ENCODE measurements around the gene AKT1.
"Not testable (repeated sequence)": the region's sequence is repeated elsewhere in the genome, so short reads cannot be mapped to it uniquely, and the experiment has no call there.

Gene AKT1

GRCh38 chr14:104731320-104732294 lies 63.9 kb downstream of the AKT1 start:
- H3K36me3 ChIP-seq (ENCODE audit: control insufficient read depth, insufficient read depth, low read length): no peaks in the 10 kb centered on the region
- H3K27ac ChIP-seq (ENCODE audit: low read depth, low read length, severe bottlenecking): no peak overlapping the region
- 89 to 90% methylated on average over 13 to 14 of the region's 18 CpGs for WGBS, 2 experiments (ENCODE audit: insufficient coverage in 2 of 2)
- H3K9me3 ChIP-seq (ENCODE audit: control insufficient read depth, low read length): no peaks in the 10 kb centered on the region
- H3K4me3 ChIP-seq (ENCODE audit: extremely low read depth, insufficient read depth, low read length, poor library complexity, severe bottlenecking): no peak overlapping the region
- H3K4me1 ChIP-seq (ENCODE audit: control insufficient read depth, insufficient read depth, low read length, poor library complexity, severe bottlenecking): peaks cover 13% of the 10 kb centered on the region

GRCh38 chr14:104730487-104730886 lies 65.1 kb downstream of the AKT1 start:
- H3K36me3 ChIP-seq (ENCODE audit: control insufficient read depth, insufficient read depth, low read length): no peaks in the 10 kb centered on the region
- no peak overlapping the region for H3K27ac ChIP-seq (ENCODE audit: low read depth, low read length, severe bottlenecking)
- WGBS, 2 experiments (ENCODE audit: insufficient coverage in 2 of 2): 100% methylated on average over 1 of the region's 5 CpGs
- H3K4me1 ChIP-seq (ENCODE audit: control insufficient read depth, insufficient read depth, low read length, poor library complexity, severe bottlenecking): peaks cover 2% of the 10 kb centered on the region
- H3K9me3 ChIP-seq (ENCODE audit: control insufficient read depth, low read length): no peaks in the 10 kb centered on the region
- no peak overlapping the region for H3K4me3 ChIP-seq (ENCODE audit: extremely low read depth, insufficient read depth, low read length, poor library complexity, severe bottlenecking)

GRCh38 chr14:104729835-104730181 lies 65.7 kb downstream of the AKT1 start:
- WGBS, 2 experiments (ENCODE audit: insufficient coverage in 2 of 2): 81 to 91% methylated on average over 3 to 6 of the region's 16 CpGs
- H3K4me1 ChIP-seq (ENCODE audit: control insufficient read depth, insufficient read depth, low read length, poor library complexity, severe bottlenecking): peaks cover 7% of the 10 kb centered on the region
- no peaks in the 10 kb centered on the region for H3K9me3 ChIP-seq (ENCODE audit: control insufficient read depth, low read length)
- H3K27ac ChIP-seq (ENCODE audit: low read depth, low read length, severe bottlenecking): no peak overlapping the region
- no peak overlapping the region for H3K4me3 ChIP-seq (ENCODE audit: extremely low read depth, insufficient read depth, low read length, poor library complexity, severe bottlenecking)
- no peaks in the 10 kb centered on the region for H3K36me3 ChIP-seq (ENCODE audit: control insufficient read depth, insufficient read depth, low read length)

GRCh38 chr14:104729176-104729834 lies 66.2 kb downstream of the AKT1 start:
- not testable (repeated sequence) for H3K27ac ChIP-seq (ENCODE audit: low read depth, low read length, severe bottlenecking); H3K9me3 ChIP-seq (ENCODE audit: control insufficient read depth, low read length); H3K36me3 ChIP-seq (ENCODE audit: control insufficient read depth, insufficient read depth, low read length); H3K4me3 ChIP-seq (ENCODE audit: extremely low read depth, insufficient read depth, low read length, poor library complexity, severe bottlenecking); H3K4me1 ChIP-seq (ENCODE audit: control insufficient read depth, insufficient read depth, low read length, poor library complexity, severe bottlenecking)
- 94 to 96% methylated on average over 6 to 14 of the region's 73 CpGs for WGBS, 2 experiments (ENCODE audit: insufficient coverage in 2 of 2)

GRCh38 chr14:104728631-104729030 lies 66.9 kb downstream of the AKT1 start:
- Histone ChIP-seq H3K36me3 (ENCODE audit: control insufficient read depth, insufficient read depth, low read length) (no peaks in the 10 kb centered on the region), H3K27ac (ENCODE audit: low read depth, low read length, severe bottlenecking) (no peak overlapping the region), H3K4me1 (ENCODE audit: control insufficient read depth, insufficient read depth, low read length, poor library complexity, severe bottlenecking) (peaks cover 8% of the 10 kb centered on the region), H3K9me3 (ENCODE audit: control insufficient read depth, low read length) (no peaks in the 10 kb centered on the region), H3K4me3 (ENCODE audit: extremely low read depth, insufficient read depth, low read length, poor library complexity, severe bottlenecking) (no peak overlapping the region)
- WGBS, 2 experiments (ENCODE audit: insufficient coverage in 2 of 2): 90 to 95% methylated on average over 14 to 16 of the region's 17 CpGs

GRCh38 chr14:104726600-104727451 lies 68.7 kb downstream of the AKT1 start:
- H3K27ac ChIP-seq (ENCODE audit: low read depth, low read length, severe bottlenecking): no peak overlapping the region
- H3K9me3 ChIP-seq (ENCODE audit: control insufficient read depth, low read length): no peaks in the 10 kb centered on the region
- no peaks in the 10 kb centered on the region for H3K36me3 ChIP-seq (ENCODE audit: control insufficient read depth, insufficient read depth, low read length)
- 79 to 91% methylated on average over 14 to 18 of the region's 21 CpGs for WGBS, 2 experiments (ENCODE audit: insufficient coverage in 2 of 2)
- H3K4me1 ChIP-seq (ENCODE audit: control insufficient read depth, insufficient read depth, low read length, poor library complexity, severe bottlenecking): peaks cover 20% of the 10 kb centered on the region
- H3K4me3 ChIP-seq (ENCODE audit: extremely low read depth, insufficient read depth, low read length, poor library complexity, severe bottlenecking): no peak overlapping the region

GRCh38 chr14:104725772-104726548 lies 69.6 kb downstream of the AKT1 start:
- H3K4me1 ChIP-seq (ENCODE audit: control insufficient read depth, insufficient read depth, low read length, poor library complexity, severe bottlenecking): peaks cover 25% of the 10 kb centered on the region
- H3K27ac ChIP-seq (ENCODE audit: low read depth, low read length, severe bottlenecking): no peak overlapping the region
- 87 to 88% methylated on average over 15 to 21 of the region's 25 CpGs for WGBS, 2 experiments (ENCODE audit: insufficient coverage in 2 of 2)
- peaks cover 4% of the 10 kb centered on the region for H3K36me3 ChIP-seq (ENCODE audit: control insufficient read depth, insufficient read depth, low read length)
- no peaks in the 10 kb centered on the region for H3K9me3 ChIP-seq (ENCODE audit: control insufficient read depth, low read length)
- peak overlapping the region; percentile 57 for H3K4me3 ChIP-seq (ENCODE audit: extremely low read depth, insufficient read depth, low read length, poor library complexity, severe bottlenecking)

GRCh38 chr14:104724981-104725771 lies 70.4 kb downstream of the AKT1 start:
- 28 to 37% methylated on average over 19 to 24 of the region's 24 CpGs for WGBS, 2 experiments (ENCODE audit: insufficient coverage in 2 of 2)
- Histone ChIP-seq H3K27ac (ENCODE audit: low read depth, low read length, severe bottlenecking) (no peak overlapping the region), H3K4me1 (ENCODE audit: control insufficient read depth, insufficient read depth, low read length, poor library complexity, severe bottlenecking) (peaks cover 25% of the 10 kb centered on the region), H3K4me3 (ENCODE audit: extremely low read depth, insufficient read depth, low read length, poor library complexity, severe bottlenecking) (peak overlapping the region; percentile 57), H3K9me3 (ENCODE audit: control insufficient read depth, low read length) (no peaks in the 10 kb centered on the region), H3K36me3 (ENCODE audit: control insufficient read depth, insufficient read depth, low read length) (peaks cover 5% of the 10 kb centered on the region)

GRCh38 chr14:104724407-104724980 lies 71.1 kb downstream of the AKT1 start:
- peaks cover 25% of the 10 kb centered on the region for H3K4me1 ChIP-seq (ENCODE audit: control insufficient read depth, insufficient read depth, low read length, poor library complexity, severe bottlenecking)
- H3K4me3 ChIP-seq (ENCODE audit: extremely low read depth, insufficient read depth, low read length, poor library complexity, severe bottlenecking): peak overlapping the region; percentile 57
- H3K9me3 ChIP-seq (ENCODE audit: control insufficient read depth, low read length): no peaks in the 10 kb centered on the region
- WGBS, 2 experiments (ENCODE audit: insufficient coverage in 2 of 2): 10 to 31% methylated on average over 7 to 22 of the region's 27 CpGs
- H3K36me3 ChIP-seq (ENCODE audit: control insufficient read depth, insufficient read depth, low read length): peaks cover 11% of the 10 kb centered on the region
- no peak overlapping the region for H3K27ac ChIP-seq (ENCODE audit: low read depth, low read length, severe bottlenecking)
